Embryonic facial prominence (tissue), 1 donor: ENCODE results near the gene MAGI1.

Source experiments
- DNase-seq: peaks from one replicate; pipeline ENCODE4 v3.0.0-alpha.2; 2016; ENCODE audit errors: extremely low spot score

MAGI1 gene

DNA sequence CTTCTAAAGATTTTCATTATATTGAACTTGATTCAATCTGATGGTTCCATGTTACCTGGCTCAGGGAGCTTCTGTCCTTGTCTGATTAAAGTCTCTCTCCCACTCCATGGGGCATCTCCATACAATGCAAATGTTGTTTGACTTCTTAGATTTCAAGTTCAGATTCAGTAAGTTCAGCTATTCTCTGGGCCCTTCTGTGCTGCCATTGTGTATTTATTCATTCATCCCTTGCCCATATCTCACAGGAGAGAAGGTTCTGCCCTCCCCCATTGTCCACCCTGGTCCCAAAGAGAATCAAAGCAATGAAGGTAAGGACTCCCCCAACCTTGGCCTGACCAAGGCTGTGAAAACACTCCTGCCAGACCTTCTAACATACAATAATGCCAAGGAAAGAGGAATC lies 669.9 kb downstream of the MAGI1 start:
- DNase-seq: no peak

DNA sequence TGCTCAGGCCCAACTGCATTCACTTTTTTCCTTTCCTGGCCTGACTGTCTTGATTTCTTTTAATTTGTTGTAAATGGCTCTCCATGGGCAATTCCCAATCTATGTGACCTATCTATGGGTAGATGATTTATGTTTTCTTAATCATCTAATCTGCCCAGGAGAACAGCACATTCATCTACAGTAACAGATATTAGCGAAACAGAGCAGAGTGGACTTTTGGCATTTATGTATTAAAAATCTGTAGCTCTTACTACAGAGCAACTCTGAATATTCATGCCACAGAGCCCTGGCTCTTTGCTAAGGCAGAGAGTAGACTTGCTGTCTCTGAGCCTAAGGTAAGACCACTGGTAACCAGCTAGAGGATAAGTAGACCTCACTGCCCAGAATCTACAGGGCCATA lies 676.0 kb downstream of the MAGI1 start:
- DNase-seq: no peak

DNA sequence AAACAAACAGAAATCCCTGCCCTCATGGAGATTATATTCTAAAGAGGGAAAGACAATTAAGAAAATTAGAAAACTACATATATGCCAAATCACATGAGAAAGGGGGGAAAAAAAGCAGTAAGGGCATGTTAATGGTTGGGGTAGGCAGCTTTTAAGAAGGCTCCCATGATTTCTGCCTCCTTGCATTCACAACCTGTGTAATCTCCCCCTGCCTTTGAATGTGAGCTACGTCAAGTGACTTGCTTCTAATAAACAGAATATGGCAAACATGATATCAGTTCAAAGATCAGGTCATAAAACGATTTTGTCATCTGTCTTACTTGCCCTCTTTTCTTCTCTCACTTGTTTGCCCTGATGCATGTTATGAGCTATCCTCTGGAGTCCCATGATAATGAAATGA lies 677.3 kb downstream of the MAGI1 start:
- no peak for DNase-seq

DNA sequence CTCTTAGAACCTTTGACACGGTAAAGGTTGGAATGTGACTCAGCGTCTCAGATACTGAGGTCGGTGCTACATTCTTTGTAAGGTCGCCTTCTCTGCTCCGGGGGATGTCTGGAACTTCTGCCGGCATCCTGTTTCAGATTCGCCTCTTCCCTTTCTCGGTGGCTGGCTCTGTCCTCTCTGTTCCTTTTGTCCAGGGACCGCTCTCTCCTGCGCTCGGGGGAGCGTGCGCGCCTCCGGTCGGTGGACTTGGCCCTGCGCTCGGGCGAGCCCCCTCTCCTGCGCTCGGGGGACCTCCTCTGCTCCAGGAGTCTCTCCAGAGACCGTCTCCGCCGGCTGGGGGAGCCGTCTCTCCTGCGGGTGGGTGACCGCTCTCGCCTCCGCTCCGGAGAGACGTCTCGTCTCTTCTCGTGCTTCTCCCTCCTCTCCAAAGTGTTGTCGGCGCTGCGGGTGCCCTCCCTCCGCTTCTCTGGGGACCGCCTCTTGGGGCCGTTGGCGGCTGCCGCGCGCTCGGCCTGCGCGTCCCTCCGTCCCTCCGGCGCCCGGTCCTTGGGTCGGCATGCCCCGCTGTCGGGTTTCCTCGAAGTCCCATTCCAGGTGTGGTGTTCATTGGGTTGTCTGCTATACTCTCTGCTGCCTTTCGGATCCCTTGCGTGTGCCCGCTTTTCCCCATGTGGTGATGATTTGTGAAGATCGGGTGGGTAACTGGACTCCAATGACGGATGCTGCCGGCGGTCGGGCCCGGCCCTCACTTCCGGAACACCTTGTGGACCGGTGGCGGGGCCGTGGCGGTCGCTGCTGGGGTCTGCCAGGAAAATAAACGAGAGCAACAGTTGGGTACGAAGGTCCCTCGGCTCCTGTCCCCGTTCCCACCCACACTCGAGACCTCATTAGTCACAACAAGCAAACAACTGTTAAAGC lies 682.1 kb downstream of the MAGI1 start:
- no peak for DNase-seq

DNA sequence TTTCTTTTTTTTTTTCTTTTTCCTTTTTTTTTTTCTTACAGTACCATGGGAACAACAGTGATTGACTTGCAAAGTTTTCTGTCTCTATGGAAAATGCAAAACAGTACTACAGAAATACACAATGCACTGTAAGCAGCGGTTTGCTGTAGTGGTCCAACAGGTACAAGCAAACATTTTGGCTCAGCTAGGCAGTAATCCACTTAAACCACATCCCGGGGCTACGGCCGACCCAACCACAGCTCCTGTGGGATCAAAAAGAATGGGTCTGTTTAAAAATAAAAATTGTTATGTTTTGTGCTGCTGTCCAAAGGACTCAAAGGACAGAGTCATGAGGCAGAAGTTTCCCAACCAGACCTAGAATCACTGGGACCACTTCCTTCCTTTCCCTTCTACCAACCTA lies 683.8 kb downstream of the MAGI1 start:
- no peak for DNase-seq

DNA sequence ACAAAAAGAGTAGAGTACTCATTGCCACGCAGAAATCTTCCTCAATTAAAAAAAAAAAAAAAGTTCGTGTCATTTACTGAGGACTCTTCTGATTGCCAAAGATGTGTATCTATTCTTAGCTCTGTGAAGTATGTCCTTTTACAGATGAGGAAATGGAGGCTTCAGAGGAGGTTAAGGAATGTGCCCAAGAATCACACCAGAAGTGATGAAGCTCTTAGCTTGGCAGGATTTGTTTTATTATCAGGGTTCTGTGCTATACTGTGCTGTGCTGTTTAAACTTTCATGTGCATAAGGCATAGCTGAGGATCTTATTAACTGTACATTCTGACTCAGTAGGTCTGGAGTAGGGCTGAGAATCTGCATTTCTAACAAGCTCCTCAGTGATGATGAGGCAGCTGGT lies 685.8 kb downstream of the MAGI1 start:
- DNase-seq: no peak

DNA sequence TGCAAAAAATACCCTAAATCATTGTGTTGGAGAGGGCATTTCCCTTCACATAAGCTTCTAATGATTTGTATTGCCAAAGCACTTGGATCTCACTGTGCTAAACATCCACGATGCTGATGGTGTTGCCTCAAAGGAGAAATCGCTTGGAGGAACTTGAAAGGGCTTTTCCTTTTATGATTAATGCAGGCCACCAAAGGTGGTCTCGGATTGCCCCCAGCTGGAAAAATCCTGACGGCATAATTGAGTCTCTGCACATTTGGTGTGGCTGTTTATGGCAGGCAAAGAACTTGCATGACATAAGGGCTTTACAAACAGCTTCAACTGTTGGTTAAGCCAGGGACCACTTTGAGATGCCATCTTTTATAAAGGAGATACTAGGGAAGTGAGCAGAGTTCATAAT lies 687.0 kb downstream of the MAGI1 start:
- no peak for DNase-seq

DNA sequence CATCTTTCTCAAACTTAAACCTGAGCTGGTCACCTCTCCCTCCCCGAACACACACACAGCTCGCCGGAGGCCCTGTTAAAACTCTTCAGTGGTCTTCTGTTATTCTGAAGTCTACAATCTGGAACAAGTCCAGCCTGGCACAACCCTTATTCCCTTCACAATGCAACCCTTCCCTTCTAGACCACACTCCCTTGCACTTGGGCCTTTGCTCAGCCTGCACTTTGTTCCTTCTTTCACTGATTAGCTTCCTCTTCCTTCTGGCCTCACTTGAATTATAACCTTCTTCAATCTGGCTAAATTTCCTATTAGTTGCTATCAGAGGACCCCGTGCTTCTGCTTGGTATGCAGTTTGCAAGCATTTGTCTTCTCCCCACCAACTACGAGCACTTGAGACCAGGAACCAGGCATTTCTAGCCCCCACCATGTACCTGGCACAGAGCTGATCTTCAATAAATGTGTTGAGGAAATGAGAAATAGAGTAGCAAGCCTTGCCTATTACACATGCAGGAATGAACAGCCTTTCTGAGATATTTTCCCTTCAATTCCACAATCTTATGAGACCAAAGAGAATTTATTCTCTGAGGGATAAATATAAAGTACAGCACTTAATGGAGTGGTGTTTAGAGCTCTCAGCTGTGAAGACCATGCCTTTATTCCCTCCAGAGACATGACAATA lies 687.8 kb downstream of the MAGI1 start:
- DNase-seq: no peak

DNA sequence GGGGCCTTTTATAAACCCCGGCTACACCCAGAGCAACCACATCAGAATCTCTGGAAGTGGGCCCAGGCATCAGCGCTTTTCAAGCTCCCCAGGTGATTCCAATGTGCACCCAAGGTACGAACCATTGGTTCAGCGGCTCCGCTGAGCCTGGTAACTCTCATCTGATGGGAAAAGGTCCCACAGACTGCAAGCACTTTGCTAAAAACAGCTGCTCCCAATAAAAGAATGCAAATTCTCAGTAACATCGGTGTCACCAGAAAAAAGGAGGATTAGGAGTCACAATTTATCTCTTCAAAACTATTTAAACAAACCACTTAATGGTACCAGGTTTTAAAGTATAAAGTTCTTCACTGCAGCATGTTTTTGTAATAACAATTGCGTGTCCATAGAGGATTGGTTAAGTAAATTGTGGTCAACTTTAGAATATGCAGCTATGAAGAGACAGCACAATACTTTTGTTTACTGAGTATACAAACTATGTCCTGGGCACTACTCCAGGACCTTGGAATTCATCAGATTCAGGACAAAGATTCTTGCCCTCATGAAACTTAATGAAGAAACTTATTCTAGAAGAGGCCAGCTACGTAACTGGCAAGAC lies 690.2 kb downstream of the MAGI1 start:
- no peak for DNase-seq

DNA sequence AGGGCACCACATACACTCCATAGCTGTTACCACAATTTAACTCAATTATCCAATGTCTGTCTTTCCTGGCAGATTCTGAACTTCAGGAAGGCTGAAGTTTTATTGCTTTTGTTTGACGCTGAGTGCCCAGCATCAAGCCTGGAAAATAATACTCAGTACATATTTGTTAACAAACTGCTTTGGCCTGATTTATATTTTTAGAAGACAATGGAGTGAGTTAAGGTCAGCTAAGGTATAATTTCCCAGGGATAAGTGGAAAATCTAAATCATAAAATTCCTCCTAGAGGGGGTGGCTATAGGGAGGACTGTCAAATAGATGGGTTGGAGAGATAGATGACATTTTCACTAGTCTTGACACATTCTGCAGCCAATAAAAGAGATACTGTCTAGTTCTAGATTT lies 691.6 kb downstream of the MAGI1 start:
- DNase-seq: no peak

DNA sequence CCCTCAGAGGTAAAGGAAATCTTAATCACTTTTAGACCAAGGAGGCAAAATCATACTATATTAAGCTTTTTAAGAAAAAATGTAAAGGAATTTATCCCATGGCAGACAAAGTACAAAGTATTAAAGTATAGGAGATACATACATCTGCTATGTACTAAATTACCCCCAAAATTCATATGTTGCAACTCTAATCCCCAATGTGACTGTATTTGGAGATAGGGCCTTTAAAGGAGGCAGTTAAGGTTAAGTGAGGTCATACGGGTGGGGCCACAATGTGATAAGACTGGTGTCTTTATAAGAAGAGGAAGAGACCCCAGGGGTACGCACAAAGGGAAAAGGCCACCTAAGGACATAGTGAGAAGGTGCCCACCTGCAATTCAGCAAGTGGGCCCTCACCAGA lies 693.9 kb downstream of the MAGI1 start:
- DNase-seq: no peak

DNA sequence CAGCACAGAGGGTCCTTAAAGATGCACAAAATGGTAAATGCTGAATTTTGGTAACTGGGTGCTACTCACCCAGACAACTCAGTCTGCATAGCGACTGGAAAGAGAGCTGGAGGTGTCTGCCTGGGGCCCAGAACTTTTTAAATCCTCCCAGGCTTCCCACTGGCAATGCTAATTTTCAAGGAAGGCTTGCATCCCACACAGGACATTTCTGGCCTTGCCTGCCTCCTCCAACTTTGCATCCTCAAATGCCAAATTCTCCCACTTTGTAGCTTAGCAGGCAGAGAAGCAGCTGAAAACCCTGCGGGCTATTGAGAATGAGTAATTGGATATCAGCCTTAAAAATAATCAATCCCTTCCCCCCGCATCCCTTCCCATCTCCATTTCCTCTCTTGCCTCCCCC lies 694.3 kb downstream of the MAGI1 start:
- no peak for DNase-seq

DNA sequence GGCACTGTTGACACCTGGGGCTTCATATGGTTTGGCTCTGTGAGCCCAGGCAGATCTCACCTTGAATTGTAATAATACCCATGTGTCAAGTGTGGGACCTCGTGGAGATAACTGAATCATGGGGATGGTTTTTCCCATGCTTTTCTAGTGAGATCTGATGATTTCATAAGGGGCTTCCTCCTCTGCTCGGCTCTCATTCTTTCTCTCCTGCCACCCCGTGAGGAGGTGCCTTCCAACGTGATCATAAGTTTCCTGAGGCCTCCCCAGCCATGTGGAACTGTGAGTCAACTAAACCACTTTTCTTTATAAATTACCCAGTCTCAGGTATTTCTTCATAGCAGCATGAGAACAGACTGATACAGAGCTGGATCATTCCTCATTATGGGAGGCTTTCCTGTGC lies 695.0 kb downstream of the MAGI1 start:
- no peak for DNase-seq

DNA sequence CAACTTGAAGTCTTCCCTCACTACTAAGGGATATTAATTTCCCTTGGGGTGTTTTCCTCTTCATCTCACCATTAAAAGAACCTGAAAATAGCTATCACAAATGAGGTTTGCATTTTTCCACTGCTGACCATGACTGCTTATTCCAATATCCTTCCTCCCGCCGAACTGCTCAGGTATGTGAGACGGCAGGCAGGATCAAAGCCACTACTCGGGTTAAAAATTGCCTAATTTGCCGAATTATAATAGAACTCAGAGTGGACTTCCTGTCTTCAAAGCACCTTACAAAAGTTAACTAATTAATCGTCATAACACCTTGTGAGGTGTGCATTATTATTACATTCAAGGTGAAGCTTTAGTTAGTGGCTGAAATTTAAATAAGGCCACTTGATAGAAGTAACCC lies 695.7 kb downstream of the MAGI1 start:
- no peak for DNase-seq

DNA sequence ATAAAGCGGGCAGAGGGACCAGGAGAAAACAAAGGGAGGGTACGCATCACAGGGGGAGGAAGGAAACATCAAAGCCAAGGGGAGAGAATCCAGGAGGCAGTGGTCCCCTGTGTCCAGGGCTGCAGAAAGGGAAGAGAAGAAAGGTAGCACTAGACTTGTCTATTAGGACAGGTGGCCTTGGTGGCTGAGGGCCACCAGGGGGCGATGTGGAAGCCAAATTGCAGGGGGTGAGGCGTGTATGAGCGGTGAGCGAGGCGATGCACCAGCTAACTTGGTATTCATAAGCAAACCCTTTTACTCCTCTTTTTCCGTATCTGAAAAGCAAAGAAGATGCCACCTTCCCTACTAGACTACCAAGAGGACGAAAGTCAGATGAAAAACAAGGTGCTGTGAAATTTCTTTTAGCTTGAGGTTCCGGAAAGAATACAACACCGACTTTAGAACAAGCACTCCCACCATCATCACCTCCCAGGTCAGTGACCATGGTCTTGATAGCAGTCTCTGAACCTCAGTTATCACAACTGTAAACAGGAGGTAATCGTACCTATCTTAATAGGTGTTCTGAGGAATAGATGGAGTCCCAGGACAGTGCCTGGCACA lies 696.5 kb downstream of the MAGI1 start:
- DNase-seq: no peak

DNA sequence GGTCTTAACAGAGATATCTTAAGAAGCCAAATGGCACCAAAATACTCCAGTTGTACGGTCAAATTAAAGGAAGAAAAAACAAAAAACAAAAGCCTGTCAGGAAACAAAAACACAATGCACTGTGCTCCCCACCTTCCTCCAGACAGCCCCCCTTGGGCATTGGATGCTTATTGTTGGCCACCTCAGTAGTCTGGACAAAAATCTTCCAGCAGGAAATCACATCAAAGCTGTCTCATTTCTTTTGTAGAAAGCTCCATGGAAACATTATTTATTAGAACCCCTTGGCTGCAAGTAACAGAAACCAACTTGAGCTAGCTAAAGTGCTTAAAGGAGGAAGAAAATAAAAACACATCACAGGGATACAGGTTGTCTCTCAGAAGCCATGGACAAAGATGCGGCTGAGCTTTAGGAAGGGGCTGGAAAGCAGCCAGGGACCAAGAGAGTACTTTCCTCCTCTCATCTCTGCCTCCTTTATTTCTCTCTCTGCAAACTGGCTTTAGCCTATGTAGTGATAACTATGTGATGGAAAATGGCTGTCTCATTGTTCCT lies 699.5 kb downstream of the MAGI1 start:
- no peak for DNase-seq

DNA sequence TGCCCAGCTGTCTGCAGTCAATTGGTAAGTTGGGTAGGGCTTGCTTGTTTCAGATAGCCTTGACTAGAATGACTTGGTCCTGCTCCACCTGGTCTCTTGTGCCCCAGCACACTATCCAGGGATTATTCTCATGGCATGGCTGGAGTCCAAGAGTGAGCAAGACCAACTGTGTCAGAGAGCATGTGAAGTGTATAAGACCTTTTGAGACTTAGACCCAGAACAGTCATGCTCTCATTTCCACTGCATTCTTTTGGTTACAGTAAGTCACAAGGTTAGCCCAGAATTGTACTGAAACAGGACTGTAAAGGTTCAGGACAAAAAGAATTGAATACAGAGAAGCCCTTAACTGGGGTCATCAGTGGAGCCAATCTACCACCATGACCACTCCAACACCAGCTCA lies 700.1 kb downstream of the MAGI1 start:
- no peak for DNase-seq

DNA sequence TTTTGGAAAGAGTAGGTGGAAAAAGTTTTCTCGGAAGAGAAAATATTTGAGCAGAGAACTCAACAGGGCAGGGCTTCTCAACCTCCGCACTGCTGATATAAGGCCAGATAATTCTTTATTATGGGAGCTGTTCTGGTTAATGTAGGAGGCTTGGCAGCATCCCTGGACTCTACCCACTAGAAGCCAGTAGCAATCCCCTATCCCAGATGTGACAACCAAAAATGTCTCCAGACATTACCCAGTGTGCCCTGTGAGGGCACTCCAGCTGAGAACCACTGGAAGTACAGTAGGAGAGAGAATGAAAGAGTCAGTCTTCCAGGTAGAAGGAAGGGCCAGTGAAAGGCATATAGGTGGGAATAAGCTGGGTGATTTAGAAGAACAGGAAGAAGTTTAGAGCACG lies 703.1 kb downstream of the MAGI1 start:
- DNase-seq: no peak

DNA sequence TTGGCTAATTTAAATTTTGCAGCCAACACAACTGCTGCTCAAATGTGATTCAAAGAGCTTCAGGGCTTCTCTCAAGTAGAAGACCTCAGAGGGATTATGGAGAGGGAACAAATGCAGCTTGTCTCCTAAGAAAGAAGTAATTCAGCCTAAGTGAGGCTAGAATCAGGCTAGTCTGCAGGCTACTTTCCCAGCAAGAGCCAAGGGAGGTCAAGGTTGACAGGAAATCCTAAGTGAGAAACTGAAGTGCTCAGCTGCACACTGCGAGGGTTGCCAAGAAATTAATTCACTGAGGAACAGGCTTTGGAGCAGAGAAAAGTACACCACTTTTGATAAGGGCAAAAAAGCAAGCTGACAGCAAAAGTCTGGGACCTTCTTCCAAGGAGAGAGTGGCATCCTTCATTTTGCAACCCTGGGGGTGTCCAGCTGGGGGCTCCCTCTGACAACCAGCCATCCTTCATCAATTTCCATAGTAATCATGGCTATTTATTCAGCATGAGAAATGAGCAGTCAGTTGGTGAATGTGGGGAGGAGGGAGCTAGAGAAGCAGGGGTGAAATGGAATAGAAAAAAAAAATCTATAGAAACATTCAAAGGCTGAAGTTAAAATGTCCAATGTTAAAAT lies 704.6 kb downstream of the MAGI1 start:
- DNase-seq: no peak

DNA sequence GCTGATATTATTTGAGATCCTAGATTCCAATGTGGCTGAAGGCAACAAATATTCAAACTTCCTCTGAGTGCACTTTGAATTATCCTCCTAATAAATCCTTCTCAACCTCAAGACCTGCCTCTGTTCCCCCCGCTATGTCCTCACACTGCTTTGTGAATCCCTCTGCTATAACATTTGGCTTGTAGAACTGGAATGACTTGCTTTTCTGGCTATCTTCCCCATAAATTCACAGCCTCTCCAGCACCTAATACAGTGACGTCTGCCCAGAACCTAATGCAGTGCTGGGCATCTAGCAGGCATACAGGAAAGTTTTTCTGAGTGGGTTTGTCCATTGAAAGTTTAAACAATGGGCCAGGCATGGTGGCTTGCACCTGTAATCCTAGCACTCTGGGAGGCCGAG lies 707.0 kb downstream of the MAGI1 start:
- DNase-seq: no peak

DNA sequence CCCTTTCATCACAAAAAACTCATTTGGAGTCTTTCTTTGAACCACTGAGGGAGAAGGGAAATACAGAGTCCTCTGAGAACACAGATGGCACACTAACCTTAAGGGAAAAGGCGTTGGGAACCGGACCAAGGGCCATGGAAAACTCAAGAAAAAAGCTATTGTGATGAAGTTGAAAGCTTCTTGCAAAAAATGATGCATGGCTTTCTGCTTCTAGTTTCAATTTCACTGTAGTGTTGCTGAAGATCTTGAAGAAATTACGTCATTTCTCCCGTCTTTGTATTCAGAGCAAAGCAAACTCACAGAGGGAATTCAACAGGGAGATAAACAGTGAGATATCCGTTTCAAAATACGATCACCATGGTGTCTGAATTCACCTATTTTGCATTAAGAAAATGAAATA lies 708.6 kb downstream of the MAGI1 start:
- no peak for DNase-seq

DNA sequence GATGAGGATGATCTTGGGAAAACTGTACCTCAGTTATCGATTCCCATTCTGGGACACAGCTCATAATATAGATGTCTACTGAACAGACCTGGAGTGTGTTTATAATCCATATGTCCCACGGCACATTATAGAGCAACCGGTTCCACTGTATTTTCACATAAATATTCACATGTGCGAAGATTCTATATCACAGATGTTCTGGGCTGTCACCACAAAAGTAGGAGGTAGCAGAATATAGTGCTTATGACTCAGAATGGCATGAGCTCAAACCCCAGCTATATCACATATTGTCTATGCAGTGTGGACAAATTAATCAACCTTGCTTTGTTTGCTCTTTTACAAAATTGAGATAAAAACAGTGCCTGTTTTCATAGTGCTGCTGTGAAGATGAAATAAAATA lies 710.6 kb downstream of the MAGI1 start:
- DNase-seq: no peak
